NOMO-1 treated with dmso at 0.1 percent for 144 hours (cell line): ENCODE measurements around the gene ALDH7A1.
"Not testable (repeated sequence)": the region's sequence is repeated elsewhere in the genome, so short reads cannot be mapped to it uniquely, and the experiment has no call there.

Source experiments
- DNase-seq: peaks from one replicate; lab custom pipeline; 2025; ENCODE audit not compliant: unreplicated experiment; lab: John Stamatoyannopoulos, UW

ALDH7A1 gene

DNA sequence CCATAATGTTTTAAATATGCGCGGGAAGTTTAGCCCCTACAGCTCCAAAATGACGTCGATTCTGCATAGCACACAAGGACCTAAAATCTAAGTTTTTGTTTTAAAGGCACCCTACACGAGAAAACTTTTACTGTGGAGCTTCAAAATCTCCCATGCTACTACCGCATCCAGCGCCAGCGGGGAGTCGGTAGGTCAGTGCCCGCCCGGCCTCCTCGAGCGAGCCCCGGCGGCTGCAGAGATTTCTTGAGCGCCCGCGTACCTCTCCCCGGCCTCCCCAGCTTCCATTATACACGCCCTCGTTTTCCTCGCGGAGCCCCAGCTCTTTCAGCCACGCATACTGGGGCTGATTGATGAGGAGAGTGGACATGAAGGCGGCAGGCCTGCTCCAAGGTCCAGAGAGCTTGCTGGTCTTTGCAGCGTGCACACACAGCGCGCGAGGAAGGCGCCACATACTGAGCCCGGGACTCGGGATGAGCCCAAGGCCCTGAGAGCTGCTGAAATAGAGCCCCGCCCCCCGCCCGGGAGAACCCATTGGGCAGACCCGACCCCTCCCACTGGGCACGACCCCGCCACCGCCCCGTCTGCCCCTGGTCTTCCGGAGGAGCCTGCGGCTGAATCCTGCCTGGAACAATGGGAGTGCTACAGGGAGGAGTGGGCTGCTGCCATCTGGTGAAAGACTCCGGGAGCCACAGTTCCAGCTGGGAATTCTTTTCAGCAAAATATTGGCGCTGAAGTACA lies at the start of gene ALDH7A1:
Gene ALDH7A1 (minus strand): TSS at position 472 of the 738 bp plus-strand sequence. CDS start 21 bp downstream, at position 451.
- peak; percentile 28 for DNase-seq

DNA sequence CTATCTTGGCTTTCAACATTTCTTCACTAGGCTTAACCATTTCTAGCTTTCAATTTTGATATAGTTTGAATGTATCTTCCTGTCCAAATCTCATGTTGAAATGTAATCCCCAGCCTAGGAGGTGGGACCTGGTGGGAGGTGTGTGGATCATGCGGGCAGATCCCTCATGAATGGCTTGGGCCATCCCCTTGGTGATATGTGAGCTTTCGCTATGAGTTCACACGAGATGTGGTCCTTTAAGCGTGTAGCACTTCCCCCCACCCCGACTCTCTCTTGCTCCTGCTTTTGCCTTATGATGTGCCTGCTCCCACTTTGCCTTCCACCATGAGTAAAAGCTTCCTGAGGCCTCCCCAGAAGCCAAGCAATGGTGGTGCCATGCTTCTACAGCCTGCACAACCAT lies 46.4 kb upstream of the ALDH7A1 start:
- no peak for DNase-seq

DNA sequence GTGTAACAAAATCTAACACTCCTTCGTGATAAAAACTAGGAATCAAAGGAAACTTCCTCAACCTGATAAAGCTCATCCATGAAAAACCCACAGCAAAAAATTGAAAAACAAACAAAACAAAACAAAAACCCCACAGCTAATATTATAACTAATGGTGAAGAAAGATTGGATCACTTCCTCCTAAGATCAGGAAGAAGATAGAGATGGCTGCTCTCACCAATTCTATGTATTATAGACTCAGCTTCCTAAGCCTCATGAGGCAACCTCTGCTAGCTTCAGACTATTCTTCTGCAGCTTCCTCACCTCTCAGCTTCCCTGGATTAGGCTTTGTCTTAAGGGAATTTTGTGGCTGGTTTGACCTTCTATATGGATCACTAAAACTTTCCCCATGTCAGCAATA lies 45.8 kb upstream of the ALDH7A1 start:
- DNase-seq: no peak

DNA sequence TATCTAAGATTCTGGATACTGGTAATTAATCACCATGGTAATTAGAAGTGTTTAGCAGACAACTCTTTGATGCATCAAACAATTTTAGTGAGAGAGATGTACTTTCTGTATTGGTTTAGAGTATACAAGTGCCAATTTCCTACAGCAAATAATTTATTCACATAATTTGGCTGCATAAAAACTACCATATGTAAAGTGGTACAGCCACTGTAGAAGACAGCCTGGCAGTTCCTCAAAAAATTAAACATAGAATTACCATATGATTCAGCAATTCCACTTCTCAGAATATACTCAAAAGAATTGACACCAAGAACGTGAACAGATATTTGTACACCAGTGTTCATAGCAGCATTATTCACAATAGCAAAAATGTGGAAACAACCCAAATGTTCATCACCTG lies 41.9 kb upstream of the ALDH7A1 start:
- no peak for DNase-seq

DNA sequence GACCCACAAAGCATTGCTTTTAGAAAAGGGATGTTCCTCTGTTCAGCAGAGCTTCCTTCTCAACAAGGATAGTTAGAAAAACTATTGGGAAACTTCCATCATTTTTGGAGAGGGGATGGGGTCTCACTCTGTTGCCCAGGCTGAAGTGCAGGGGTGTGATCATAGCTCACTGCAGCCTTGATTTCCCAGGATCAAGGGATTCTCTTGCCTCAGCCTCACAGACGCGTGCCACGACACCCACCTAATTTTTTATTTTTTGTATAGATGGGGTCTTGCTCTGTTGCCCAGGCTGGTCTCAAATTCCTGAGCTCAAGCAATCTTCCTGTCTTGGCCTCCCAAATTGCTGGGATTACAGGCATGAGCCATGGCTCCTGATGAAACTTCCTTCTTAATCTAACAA lies 40.6 kb upstream of the ALDH7A1 start:
- DNase-seq: no peak

DNA sequence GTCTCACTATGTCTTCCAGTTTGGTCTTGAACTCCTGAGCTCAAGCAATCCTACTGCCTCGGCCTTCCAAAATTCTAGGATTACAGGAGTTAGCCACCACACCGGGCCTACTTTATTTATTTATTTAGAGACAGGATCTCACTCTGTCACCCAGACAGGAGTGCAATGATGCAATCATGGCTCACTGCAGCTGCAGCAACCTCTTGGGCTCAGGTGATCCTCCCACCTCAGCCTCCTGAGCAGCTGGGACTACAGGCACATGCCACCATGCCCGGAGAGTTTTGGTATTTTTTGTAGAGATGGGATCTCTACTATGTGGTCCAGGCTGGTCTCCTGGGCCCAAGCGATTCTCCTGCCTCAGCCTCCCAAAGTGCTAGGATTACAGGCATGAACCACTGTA lies 38.5 kb upstream of the ALDH7A1 start:
- DNase-seq: no peak

DNA sequence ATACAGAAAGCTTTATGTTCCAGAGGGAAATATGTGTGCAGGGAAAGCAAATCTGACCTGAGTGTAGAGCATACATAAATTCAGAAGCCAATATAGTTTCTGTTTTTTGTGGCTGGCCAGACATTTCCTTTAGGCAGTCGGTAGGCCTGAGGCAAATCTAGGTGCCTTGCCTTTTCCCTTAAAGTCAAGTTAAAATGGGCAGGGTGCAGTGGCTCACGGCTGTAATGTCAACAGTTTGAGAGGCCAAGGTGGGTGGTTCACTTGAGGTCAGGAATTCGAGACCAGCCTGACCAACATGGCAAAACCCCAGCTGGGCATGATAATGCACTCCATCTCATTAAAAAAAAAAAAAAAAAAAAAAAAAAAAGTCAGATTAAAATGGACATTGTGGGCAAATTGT lies 36.9 kb upstream of the ALDH7A1 start:
- no peak for DNase-seq

DNA sequence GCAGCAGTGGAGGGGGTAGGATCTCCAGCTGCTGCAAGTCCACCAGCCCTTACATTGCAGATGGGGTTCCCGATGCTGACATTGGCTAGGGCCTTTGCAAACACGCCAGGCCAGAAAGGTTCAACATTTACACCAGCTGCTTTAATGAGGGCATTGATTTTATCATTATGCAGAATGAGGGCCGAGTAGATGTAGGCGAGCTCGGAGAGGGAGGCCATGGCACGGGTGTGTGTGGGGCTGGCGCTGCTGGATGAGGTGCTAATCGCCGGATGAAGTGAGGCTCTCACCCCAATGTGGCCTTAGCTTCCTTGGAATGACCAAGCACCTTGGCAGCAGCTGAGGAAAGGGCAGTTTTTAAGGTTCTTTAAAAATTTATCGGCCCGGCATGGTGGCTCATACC lies 33.1 kb upstream of the ALDH7A1 start:
- DNase-seq: no peak

DNA sequence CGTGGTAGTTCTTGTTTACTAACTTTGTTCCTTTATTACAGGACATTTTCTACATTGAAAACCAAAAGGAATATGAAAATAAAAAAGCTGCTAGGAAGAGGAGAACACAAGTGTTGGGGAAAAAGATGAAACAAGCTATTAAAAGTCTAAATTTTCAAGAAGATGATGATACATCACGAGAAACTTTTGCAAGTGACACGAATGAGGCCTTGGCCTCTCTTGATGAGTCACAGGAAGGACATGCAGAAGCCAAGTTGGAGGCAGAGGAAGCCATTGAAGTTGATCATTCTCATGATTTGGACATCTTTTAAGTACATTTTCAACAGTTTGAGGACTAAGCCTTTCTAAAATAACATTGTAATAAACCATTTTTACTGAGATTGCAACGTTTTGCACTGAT lies 29.5 kb upstream of the ALDH7A1 start:
- DNase-seq: peak; percentile 14

DNA sequence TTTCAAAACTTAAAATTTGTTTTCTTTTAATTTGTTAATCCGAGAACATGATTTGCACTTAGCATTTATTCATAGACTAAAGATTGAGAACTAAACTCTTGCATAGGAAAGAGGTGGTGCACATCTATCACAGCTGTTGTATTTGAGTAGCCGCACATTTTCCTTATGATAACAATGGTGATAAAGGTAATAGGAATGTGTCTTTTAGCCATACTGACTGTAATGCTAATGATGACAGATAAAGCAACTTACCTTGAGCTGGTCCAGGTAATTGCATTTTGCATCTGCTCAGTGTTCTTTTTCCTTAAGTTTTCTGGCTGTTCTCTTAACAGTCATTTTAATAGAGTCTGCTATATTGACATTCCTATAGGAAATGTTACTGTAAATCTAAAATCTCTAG lies 24.8 kb upstream of the ALDH7A1 start:
- no peak for DNase-seq

DNA sequence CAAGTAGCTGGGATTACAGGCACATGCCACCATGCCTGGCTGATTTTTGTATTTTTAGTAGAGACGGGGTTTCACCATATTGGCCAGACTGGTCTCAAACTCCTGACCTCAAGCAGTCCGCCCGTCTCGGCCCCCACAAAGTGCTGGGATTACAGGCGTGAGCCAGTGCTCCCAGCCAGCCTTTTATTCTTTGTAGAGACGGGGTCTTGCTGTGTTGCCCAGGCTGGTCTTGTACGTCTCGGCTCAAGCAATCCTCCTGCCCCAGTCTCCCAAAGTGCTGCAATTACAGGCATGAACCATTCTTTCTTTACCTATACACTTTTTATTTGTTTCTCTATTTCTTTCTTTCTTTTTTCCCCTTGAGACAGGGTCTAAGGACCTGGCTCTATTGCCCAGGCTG lies 22.6 kb upstream of the ALDH7A1 start:
- not testable (repeated sequence) for DNase-seq

DNA sequence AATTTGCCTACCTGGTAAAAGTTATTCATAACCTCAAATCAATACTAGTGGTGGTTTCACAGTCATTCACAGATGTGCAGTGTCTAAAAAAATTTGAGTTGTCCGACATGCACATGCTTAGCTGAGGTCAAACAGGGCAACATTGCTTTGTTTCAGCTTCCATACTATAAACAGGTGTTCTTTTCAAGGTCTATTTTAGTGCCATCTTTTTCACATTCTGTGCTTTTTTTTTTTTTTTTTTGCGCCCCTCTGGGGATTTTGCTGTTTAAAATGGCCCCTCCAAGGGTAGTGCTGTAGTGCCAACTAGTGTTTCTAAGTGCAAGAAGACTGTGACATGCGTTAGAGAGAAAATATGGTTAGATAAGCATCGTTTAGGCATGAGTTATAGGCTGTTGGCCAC lies 20.3 kb upstream of the ALDH7A1 start:
- DNase-seq: no peak

DNA sequence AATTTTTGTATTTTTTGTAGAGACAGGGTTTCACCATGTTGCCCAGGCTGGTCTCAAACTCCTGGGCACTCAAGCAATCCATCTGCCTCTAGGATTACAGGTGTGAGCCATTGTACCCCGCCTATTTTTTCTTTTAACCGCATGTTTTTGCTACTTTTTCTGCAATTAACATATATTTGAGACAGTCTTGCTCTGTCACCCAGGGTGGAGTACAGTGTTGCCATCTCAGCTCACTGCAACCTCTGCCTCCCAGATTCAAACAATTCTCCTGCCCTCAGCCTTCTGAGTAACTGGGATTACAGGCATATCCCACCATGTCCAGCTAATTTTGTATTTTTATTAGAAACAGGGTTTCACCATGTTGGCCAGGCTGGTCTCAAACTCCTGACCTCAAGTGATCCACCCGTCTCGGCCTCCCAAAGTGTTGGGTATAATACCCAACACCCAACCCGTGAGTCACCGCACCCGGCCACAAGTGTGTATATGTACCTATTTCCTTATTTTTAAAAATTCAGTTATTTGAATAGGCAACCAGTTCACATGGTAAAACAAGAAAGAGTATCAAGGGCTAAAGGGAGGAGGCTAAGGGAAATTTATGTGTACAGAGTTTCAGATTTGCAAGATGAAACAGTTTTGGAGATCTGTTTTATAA lies 19.0 kb upstream of the ALDH7A1 start:
- no peak for DNase-seq

DNA sequence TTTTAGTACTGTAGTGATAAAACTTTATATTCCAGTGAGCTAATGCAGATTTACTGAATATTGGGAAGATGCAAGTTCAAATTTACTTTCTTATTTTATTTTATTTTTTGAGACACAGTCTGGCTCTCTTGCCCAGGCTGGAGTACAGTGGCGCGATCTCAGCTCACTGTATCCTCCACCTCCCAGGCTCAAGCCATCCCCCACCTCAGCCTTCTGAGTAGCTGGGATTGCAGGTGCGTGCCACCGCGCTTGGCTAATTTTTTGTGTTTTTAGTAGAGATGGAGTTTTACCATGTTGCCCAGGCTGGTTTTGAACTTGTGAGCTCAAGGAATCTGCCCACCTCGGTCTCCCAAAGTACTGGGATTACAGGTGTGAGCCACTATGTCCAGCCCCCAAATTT lies 15.6 kb upstream of the ALDH7A1 start:
- DNase-seq: no peak

DNA sequence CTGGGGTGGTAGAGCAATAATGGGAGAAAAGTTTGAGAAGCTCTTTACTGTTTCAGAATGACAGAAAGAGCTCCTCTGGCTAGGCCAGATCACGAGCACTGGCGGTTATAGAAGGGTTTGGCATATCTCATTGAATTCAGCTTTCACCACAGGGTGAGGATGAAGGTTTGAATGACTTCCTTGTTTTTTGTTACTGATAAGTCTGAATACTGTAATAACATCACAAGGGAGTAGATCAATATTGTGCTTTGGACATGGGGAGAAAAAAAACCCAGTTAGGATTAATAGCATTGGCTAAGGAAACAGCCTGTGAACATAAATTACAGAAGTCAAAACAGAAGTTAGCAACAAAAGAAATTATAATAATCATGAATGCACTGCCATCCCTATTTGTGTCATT lies 15.1 kb upstream of the ALDH7A1 start:
- no peak for DNase-seq

DNA sequence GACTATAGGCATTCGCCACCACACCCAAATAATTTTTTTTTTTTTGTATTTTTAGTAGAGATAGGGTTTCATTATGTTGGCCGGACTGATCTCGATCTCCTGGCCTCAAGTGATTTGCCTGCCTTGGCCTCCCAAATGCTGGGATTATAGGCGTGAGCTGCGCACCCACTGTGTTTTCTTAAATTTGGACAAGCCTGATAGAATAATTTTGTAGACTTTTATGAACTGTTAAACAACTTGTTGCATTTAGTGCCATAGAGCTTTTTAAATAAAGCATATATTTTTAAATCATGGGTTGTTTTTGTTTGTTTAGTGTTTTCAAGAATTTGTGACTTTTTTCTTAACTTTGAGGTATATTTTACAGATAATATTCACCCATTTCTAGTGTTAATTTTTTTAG lies 10.5 kb upstream of the ALDH7A1 start:
- DNase-seq: no peak

DNA sequence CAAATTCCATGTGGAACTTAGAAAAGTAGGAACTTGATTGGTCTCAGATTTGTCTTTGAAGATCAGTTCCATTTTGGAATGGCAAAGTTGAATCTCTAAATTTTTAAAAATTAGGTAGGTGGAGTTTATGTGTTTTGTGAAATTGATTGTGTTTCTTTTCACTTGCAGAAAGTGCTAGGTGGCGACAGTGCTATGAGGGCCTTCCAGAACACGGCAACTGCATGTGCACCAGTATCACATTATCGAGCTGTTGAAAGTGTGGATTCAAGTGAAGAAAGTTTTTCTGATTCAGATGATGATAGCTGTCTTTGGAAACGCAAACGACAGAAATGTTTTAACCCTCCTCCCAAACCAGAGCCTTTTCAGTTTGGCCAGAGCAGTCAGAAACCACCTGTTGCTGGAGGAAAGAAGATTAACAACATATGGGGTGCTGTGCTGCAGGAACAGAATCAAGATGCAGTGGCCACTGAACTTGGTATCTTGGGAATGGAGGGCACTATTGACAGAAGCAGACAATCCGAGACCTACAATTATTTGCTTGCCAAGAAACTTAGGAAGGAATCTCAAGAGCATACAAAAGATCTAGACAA lies 8.5 kb upstream of the ALDH7A1 start:
- DNase-seq: no peak

DNA sequence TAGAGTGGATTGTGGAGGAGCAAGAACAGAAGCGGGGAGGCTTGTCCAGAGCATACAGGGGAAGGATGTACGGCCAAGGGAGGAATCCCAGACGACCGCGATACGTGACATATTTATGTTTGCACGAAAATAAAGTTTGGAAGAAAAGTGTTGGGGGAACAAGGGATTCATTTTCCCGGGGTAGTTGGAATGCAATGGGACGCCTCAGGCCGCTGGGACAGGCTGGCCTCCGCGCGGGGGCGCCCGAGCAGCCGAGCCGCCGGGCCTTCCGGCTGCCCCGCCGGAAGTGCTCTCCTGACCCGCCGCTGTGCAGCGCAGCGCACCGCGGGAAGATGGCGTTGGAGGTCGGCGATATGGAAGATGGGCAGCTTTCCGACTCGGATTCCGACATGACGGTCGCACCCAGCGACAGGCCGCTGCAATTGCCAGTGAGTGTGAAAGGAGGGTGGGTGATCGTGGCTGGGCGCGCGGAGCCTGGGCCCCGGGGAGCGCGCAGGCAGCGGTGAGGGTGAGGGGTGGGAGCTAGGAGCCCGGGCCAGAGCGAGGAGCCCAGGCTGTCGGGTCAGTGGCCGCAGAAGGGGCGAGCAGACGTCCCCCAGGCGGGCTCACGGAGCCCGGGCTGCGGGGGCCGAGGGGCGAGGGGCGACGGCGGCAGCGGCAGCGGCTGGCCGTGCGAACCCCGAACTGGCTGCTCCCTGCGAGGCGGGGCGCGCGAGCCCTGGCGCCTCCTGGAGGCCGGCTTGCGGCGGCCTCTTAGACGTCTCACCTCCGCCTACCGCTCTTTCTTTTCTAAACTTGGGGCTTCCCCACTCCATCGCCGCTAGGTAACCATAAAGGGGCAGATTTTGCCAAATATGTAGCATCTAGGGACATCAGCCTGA lies 5.9 kb upstream of the ALDH7A1 start, which contains the start of gene PHAX:
Gene PHAX (plus strand): TSS at position 317 of the 881 bp plus-strand sequence. CDS start 16 bp downstream, at position 333.
- DNase-seq: peak; percentile 72

DNA sequence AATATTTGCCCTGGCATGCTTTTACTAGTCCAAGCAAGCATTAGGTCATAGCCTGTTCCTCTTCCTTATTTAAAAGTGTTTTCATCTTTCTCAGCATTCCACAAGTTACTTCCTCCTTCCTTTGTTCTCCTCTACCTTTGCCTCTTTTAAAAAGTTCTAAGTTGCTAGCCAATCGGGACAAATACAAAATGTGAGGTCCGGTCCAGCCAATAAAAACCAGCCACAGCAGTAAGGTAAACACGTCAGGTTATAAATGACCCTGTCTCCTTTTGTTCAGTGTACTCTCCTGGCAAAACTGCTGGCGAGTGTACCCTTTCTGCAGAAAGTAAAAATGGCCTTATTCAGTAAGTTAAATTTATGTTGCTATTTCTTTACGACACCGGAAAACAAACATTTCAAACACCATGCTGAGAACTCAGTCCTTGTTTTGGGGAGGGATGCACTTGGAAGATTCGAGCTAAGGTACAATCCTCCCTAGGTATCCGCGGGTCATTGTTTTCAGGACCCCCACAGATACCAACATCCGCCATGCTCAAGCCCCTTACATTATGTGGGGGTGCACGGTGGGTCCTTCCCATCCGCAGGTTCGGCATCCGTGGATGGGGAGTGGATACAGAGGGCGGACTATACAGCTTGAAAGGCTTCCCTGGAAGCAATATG lies 5.1 kb upstream of the ALDH7A1 start:
- DNase-seq: not testable (repeated sequence)

DNA sequence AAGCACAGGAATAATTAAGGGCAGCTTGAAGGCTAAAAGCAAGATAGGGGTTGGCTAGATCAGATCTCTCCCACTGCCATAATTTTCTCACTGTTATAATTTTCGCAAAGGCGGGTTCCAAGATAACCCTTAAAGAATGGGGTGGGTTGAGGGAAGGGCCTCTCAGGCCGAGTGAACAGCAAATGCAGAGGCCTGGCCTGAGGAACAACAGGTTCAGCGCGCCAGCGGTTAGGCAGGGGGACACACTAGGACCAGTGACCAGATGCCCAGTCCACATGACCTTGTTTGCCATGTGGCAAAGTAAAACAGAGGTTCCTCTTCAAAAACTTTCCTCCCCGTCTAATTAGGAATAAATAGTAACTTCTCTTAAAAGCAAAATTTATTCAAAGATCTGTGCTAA lies 4.5 kb upstream of the ALDH7A1 start:
- no peak for DNase-seq

DNA sequence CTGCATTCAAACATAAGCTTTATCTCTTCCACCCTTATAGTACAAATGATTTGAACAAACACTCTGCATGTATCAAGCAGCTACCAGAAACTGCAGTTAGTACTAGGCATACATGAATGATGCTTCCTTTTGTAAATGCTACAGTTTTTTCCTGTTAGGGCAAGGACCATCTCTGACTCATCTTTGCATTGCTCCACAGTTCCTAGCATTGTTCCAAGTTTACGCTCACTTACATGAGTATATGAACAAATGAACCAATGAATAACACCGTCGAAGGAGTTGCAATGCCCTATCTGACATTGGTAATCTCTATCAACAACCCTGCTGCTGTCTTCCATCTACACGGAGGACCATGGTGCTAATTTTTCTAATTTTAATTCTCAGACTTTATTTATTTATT lies 2.1 kb upstream of the ALDH7A1 start:
- DNase-seq: no peak
